SU-DHL-6 (cell line): ENCODE measurements around the gene STIL.

Experiments
- H2AFZ ChIP-seq: fragments of 200-600 bp; sonication (generic); 2 replicates; pipeline ENCODE4 v1.6.1; 2014; ENCODE audit warnings: low read depth, mild to moderate bottlenecking, moderate library complexity, mixed read lengths, antibody characterized with exemption, low read length; ENCODE audit not compliant: severe bottlenecking
- H3F3A ChIP-seq: fragments of 200-600 bp; shearing (Covaris generic); 2 replicates; pipeline ENCODE4 v1.6.0; 2016; ENCODE audit warnings: antibody characterized with exemption, mild to moderate bottlenecking; ENCODE audit not compliant: insufficient read depth
- H3K27ac ChIP-seq: fragments of 200-600 bp; sonication (generic); 2 replicates; pipeline ENCODE4 v1.5.1; 2016; ENCODE audit warnings: low read depth, mild to moderate bottlenecking, low read length, moderate library complexity, mixed read lengths
- H3K27me3 ChIP-seq: fragments of 200-600 bp; sonication (generic), shearing (Covaris generic); 2 replicates; pipeline ENCODE4 v1.6.0; 2014; ENCODE audit warnings: mild to moderate bottlenecking, low read length
- H3K36me3 ChIP-seq: fragments of 200-600 bp; sonication (generic); 2 replicates; pipeline ENCODE4 v1.6.1; 2014; ENCODE audit warnings: mild to moderate bottlenecking, low read length, mixed read lengths
- H3K4me2 ChIP-seq: fragments of 300-600, 200-600 bp; shearing (Covaris generic), sonication (generic); 2 replicates; pipeline ENCODE4 v1.6.0; 2014; ENCODE audit warnings: low read length, low read depth, mild to moderate bottlenecking; ENCODE audit not compliant: poor library complexity, severe bottlenecking
- H3K4me3 ChIP-seq: fragments of 200-600 bp; sonication (generic); 2 replicates; pipeline ENCODE4 v1.5.1; 2014; ENCODE audit warnings: antibody characterized with exemption, low read length, mild to moderate bottlenecking, mixed read lengths; ENCODE audit not compliant: insufficient read depth, poor library complexity, severe bottlenecking
- H3K79me2 ChIP-seq: fragments of 200-600 bp; sonication (generic); 2 replicates; pipeline ENCODE4 v1.6.1; 2014; ENCODE audit warnings: mild to moderate bottlenecking, low read length, moderate library complexity; ENCODE audit not compliant: insufficient read depth
- H3K9ac ChIP-seq: fragments of 200-600 bp; sonication (generic); 2 replicates; pipeline ENCODE4 v1.7.0; 2014; ENCODE audit warnings: mild to moderate bottlenecking, low read length
- H3K9me2 ChIP-seq: fragments of 200-600 bp; sonication (generic); replicated peaks from 2 replicates; pipeline ENCODE4 v1.6.1; 2014; ENCODE audit warnings: low read length; ENCODE audit not compliant: insufficient read depth
- H3K9me3 ChIP-seq: fragments of 200-600 bp; sonication (generic); 2 replicates; pipeline ENCODE4 v1.6.1; 2014; ENCODE audit warnings: low read length, mixed read lengths; ENCODE audit not compliant: insufficient read depth
- H4K20me1 ChIP-seq: fragments of 200-600 bp; sonication (generic); 2 replicates; pipeline ENCODE4 v1.6.1; 2014; ENCODE audit warnings: low read depth, mild to moderate bottlenecking, antibody characterized with exemption, low read length, moderate library complexity, mixed read lengths
- EZH2phosphoT487 ChIP-seq: fragments of 200-600 bp; sonication (generic), shearing (Covaris generic); conservative IDR thresholded peaks from 2 replicates; pipeline ENCODE4 v1.6.1; 2018; ENCODE audit warnings: mild to moderate bottlenecking, antibody characterized with exemption, low read length, moderate library complexity, mixed read lengths
- TF ChIP-seq, protein P1 (sequence below): fragments of 200-600 bp; sonication (generic); IDR thresholded peaks from one replicate; pipeline ENCODE4 v1.5.1; 2017; ENCODE audit warnings: antibody characterized with exemption, mild to moderate bottlenecking, low read length, moderate library complexity; ENCODE audit not compliant: insufficient read depth, poor library complexity, severe bottlenecking

STIL gene

DNA sequence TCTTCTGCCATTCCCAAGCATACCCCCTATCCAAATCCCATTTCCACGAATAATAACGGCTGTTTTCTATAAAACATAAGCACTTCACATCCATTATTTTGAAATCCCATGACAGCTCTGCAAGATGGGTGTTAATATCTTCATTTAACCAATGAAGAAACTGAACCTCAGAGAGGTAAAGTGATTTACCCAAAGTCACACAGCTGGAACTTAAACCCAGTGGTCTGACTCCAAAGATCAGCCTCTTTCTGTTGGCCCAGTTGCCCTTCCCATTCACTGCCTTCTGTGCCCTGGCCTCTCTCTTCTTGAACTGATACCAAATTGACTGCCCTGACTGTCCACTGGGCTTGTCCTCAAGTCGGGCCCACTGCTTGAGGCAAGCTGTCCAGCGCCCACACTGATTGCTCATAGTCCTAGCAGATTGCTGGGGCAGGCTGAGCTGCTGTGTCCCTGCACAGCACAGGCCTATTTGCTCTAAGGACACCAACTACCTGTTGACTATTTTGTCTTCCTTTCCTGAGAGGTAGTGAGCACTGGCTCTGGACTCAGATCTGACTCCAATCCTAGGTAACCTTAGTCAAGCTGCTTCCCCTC, 101.2 kb downstream of the STIL start:
- Histone ChIP-seq H3K36me3 (no peaks in the 10 kb centered on the region), H3K4me2 (no peak overlapping the region), H3K9me2 (no peaks in the 10 kb centered on the region), H3F3A (no peaks in the 10 kb centered on the region), H3K79me2 (no peaks in the 10 kb centered on the region), H3K9me3 (no peaks in the 10 kb centered on the region), H3K4me3 (no peak overlapping the region), H4K20me1 (no peaks in the 10 kb centered on the region), H3K27ac (no peak overlapping the region), H3K9ac (no peak overlapping the region), H2AFZ (no peak overlapping the region), H3K27me3 (no peaks in the 10 kb centered on the region)
- TF ChIP-seq, protein P1, sequence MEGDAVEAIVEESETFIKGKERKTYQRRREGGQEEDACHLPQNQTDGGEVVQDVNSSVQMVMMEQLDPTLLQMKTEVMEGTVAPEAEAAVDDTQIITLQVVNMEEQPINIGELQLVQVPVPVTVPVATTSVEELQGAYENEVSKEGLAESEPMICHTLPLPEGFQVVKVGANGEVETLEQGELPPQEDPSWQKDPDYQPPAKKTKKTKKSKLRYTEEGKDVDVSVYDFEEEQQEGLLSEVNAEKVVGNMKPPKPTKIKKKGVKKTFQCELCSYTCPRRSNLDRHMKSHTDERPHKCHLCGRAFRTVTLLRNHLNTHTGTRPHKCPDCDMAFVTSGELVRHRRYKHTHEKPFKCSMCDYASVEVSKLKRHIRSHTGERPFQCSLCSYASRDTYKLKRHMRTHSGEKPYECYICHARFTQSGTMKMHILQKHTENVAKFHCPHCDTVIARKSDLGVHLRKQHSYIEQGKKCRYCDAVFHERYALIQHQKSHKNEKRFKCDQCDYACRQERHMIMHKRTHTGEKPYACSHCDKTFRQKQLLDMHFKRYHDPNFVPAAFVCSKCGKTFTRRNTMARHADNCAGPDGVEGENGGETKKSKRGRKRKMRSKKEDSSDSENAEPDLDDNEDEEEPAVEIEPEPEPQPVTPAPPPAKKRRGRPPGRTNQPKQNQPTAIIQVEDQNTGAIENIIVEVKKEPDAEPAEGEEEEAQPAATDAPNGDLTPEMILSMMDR = no peak
- no peak for TF ChIP-seq EZH2phosphoT487

DNA sequence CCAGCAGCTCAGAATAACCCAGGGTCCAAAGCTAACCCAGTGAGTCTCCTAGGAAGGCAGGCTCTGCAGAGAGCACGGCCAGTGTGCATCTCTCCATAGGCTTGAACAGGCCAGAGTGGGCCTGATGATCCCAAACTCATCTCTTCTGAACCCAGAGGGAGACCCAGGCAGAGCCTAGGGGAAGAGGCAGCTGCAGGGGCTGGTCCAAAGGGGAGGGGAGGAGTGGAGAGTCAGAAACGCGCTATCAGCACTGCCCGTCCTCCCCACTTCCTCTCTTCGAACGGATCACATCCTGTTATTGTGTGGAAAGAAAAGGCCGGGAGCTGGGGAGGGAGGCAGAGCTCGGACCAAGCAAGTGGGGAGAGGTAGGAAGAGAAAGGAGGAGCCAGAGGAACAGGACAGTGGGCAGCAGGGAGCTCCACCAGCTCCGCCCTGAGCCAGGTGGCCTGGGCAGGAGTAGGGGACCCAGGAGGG, 102.1 kb downstream of the STIL start:
- Histone ChIP-seq H3K27me3 (no peaks in the 10 kb centered on the region), H3K4me3 (no peak overlapping the region), H3K27ac (no peak overlapping the region)

DNA sequence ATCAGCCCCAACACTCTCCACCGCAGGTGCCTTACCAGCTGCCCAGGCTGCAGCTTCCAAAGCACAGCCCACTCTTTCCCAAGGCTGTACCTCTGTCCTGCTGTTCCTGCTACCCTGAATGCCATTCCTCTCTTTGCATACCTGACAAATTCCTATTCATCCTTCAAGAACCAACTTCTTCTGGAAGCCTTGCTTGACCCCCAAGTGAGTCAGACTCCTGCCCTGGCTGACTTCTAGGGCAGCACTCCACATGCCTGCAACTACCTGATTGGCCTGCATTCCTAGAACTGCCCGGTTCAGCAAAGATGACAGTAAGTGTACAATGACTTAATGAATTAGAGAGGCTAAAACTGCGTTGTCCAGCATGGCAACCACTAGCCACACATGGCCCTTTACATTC, 103.3 kb downstream of the STIL start:
- no peaks in the 10 kb centered on the region for H3F3A ChIP-seq
- H3K36me3 ChIP-seq = no peaks in the 10 kb centered on the region
- no peak overlapping the region for H3K4me3 ChIP-seq
- no peak overlapping the region for H2AFZ ChIP-seq
- H3K9me2 ChIP-seq = no peaks in the 10 kb centered on the region
- no peak for TF ChIP-seq EZH2phosphoT487
- TF ChIP-seq, protein P1 = no peak
- no peaks in the 10 kb centered on the region for H3K79me2 ChIP-seq
- no peaks in the 10 kb centered on the region for H4K20me1 ChIP-seq
- no peak overlapping the region for H3K27ac ChIP-seq
- H3K27me3 ChIP-seq = no peaks in the 10 kb centered on the region
- H3K4me2 ChIP-seq = no peak overlapping the region
- H3K9me3 ChIP-seq = no peaks in the 10 kb centered on the region
- H3K9ac ChIP-seq = no peak overlapping the region

More for the DNA sequence above, 102.1 kb downstream of the STIL start:
- Histone ChIP-seq H3K9me2 (no peaks in the 10 kb centered on the region), H3K9ac (no peak overlapping the region), H3K9me3 (no peaks in the 10 kb centered on the region), H4K20me1 (no peaks in the 10 kb centered on the region), H3K79me2 (no peaks in the 10 kb centered on the region), H3K4me2 (no peak overlapping the region), H2AFZ (no peak overlapping the region), H3K36me3 (no peaks in the 10 kb centered on the region), H3F3A (no peaks in the 10 kb centered on the region)
- TF ChIP-seq EZH2phosphoT487 = no peak
- TF ChIP-seq, protein P1 = no peak
